NB4 (cell line): ENCODE measurements around the gene UQCR10.

Experiments used
- MYC ChIP-seq: IDR thresholded peaks from 2 replicates; pipeline ENCODE4 v1.6.1; 2011; ENCODE audit warnings: low read depth, low read length
- POLR2A ChIP-seq: IDR thresholded peaks from 2 replicates; pipeline ENCODE4 v1.6.1; 2011; ENCODE audit warnings: mild to moderate bottlenecking; ENCODE audit not compliant: insufficient read length; ENCODE audit errors: extremely low read depth
- TF ChIP-seq, protein P1 (sequence below): IDR thresholded peaks from one replicate; pipeline ENCODE4 v1.5.1; 2012; ENCODE audit warnings: low read depth, low read length

DNA sequence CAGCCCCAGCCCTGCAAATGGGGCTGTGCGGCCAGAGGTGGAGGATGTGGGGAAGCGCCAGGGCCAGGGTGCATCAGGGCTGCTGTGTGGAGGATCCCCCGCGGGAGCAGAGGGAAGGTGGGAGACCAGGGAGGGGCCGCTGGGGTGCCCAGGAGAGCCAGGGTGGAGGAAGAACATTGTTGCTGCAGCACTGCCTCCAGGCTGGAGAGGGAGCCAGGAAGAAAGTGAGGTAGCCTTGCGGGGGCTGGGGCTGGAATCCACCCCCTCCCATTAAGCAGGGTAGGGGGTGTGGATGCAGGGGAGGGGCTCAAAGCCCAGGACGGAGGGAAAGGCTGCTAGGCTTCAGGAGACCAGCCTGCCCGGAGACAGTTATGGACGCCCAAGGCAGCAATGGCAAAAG is 32.3 kb upstream of the UQCR10 start:
- TF ChIP-seq, protein P1, sequence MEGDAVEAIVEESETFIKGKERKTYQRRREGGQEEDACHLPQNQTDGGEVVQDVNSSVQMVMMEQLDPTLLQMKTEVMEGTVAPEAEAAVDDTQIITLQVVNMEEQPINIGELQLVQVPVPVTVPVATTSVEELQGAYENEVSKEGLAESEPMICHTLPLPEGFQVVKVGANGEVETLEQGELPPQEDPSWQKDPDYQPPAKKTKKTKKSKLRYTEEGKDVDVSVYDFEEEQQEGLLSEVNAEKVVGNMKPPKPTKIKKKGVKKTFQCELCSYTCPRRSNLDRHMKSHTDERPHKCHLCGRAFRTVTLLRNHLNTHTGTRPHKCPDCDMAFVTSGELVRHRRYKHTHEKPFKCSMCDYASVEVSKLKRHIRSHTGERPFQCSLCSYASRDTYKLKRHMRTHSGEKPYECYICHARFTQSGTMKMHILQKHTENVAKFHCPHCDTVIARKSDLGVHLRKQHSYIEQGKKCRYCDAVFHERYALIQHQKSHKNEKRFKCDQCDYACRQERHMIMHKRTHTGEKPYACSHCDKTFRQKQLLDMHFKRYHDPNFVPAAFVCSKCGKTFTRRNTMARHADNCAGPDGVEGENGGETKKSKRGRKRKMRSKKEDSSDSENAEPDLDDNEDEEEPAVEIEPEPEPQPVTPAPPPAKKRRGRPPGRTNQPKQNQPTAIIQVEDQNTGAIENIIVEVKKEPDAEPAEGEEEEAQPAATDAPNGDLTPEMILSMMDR, result no peak
- TF ChIP-seq MYC, result no peak
- TF ChIP-seq POLR2A, result no peak
